Body of pancreas (tissue), 4 donors: ENCODE measurements around the gene ACOT7.

Experiments
- POLR2A ChIP-seq, 3 donors: fragments of 450-650 bp; IDR thresholded peaks; one replicate each; pipeline ENCODE4 v1.6.1; 2016; ENCODE audit warnings: antibody characterized with exemption in 3 of 3, mild to moderate bottlenecking in 2 of 3
- TF ChIP-seq, protein P1 (sequence below), 7 experiments: fragments of 450-650 bp in 4 of 7; fragments of 200-600 bp in 3 of 7; sonication (generic) in 3 of 7; IDR thresholded peaks; one replicate each; pipeline ENCODE4 v1.5.1; 2016 to 2019; ENCODE audit warnings: antibody characterized with exemption in 7 of 7

DNA sequence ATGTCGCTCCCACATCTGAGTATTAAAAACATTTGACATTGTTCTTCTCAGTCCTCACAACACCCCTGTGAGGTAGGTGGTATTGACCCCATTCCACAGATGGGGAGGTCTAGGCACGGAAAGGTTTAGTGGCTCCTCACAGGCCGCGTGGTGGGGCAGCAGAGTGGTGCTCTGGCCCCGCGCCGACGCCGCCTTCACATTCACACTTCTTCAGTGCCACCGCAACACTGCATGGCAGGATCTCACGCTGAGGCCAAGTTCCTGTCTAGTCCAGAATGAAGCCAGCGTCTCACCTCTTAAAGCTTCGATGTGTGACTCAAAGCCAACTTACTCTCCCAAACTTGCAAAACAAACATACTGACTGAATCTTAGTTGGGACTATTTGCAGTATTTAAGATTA, 169.9 kb downstream of the ACOT7 start:
- TF ChIP-seq, protein P1, sequence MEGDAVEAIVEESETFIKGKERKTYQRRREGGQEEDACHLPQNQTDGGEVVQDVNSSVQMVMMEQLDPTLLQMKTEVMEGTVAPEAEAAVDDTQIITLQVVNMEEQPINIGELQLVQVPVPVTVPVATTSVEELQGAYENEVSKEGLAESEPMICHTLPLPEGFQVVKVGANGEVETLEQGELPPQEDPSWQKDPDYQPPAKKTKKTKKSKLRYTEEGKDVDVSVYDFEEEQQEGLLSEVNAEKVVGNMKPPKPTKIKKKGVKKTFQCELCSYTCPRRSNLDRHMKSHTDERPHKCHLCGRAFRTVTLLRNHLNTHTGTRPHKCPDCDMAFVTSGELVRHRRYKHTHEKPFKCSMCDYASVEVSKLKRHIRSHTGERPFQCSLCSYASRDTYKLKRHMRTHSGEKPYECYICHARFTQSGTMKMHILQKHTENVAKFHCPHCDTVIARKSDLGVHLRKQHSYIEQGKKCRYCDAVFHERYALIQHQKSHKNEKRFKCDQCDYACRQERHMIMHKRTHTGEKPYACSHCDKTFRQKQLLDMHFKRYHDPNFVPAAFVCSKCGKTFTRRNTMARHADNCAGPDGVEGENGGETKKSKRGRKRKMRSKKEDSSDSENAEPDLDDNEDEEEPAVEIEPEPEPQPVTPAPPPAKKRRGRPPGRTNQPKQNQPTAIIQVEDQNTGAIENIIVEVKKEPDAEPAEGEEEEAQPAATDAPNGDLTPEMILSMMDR (IDR thresholded peaks at IDR 0.05), result no peak
- no peak for TF ChIP-seq POLR2A (IDR thresholded peaks at IDR 0.05)
